Thymus (tissue), 11 donors: ENCODE measurements around the gene SEC22A. TPM values are rescaled to one million over a fixed set of nuclear protein-coding genes. Genes with fewer than 3 reads are reported as not detected.
A peak's percentile ranks its signal among the peaks of the same experiment; 100 is the strongest.

Experiments
- DNase-seq, 9 donors: peaks; one replicate each; pipeline ENCODE4 v3.0.0-alpha.2; 2013; ENCODE audit warnings: low spot score in 9 of 9, low read depth in 6 of 9, missing footprints in 1 of 9
- H3K27ac ChIP-seq, 2 donors: one replicate each; pipeline ENCODE4 v1.5.1; 2013; ENCODE audit warnings: control low read depth in 1 of 2, low read depth in 1 of 2, low read length in 1 of 2, mild to moderate bottlenecking in 1 of 2, moderate library complexity in 1 of 2
- H3K27me3 ChIP-seq, 2 donors: one replicate each; pipeline ENCODE4 v1.5.1; 2013; ENCODE audit warnings: low read length in 1 of 2; ENCODE audit not compliant: control insufficient read depth in 2 of 2, insufficient read depth in 1 of 2
- H3K36me3 ChIP-seq, 2 donors: one replicate each; pipeline ENCODE4 v1.5.1; 2013; ENCODE audit warnings: low read length in 1 of 2, mild to moderate bottlenecking in 1 of 2, moderate library complexity in 1 of 2; ENCODE audit not compliant: control insufficient read depth in 2 of 2, insufficient read depth in 2 of 2
- H3K4me1 ChIP-seq, 2 donors: one replicate each; pipeline ENCODE4 v1.5.1; 2013; ENCODE audit warnings: low read length in 2 of 2; ENCODE audit not compliant: control insufficient read depth in 2 of 2, insufficient read depth in 2 of 2
- H3K4me3 ChIP-seq, 2 donors: one replicate each; pipeline ENCODE4 v1.5.1; 2013; ENCODE audit warnings: low read length in 2 of 2, control low read depth in 1 of 2, mild to moderate bottlenecking in 1 of 2
- H3K9me3 ChIP-seq, 2 donors: one replicate each; pipeline ENCODE4 v1.5.1; 2013; ENCODE audit warnings: low read length in 1 of 2, mild to moderate bottlenecking in 1 of 2; ENCODE audit not compliant: control insufficient read depth in 2 of 2, insufficient read depth in 1 of 2
- WGBS: extraction: QIAGEN DNeasy Blood & Tissue Kit; methylation state at CpG from one replicate; pipeline ENCODE4 v1.1.7; 2013; 5-methylcytosine and 5-hydroxymethylcytosine counted together
- polyA plus RNA-seq: library from polyadenylated mRNA; stranded (reverse); fragments of 200-250 nt; gene quantifications from one replicate; pipeline ENCODE4 v1.2.3, GENCODE V29; 2013
- total RNA-seq: library from RNA; stranded (reverse); fragments of 120-200 nt; gene quantifications from one replicate; pipeline ENCODE4 v1.2.4, GENCODE V29; 2013
- donor health status: healthy.

The SEC22A gene
- total and polyA plus RNA-seq, 2 donors: 15.8 to 23.2 TPM

DNA sequence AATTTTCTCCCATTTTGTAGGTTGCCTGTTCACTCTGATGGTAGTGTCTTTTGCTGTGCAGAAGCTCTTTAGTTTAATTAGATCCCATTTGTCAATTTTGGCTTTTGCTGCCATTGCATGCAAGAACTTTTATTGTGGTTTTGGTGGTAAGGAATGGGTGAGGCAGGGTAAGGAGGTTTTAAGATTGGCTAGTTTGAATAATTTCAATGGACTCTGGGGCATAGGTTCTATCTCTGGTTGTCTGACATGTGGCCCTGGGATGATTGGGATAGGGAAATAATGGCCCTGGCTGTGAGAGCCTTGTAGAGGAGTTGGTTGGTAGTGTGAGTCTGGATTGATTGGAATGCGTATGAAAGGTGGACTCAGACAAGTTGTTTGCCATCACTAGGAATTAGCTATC, 38.0 kb downstream of the SEC22A start:
- WGBS: 98% methylated on average over 1 of the region's 1 CpG
- no peak overlapping the region for H3K27ac ChIP-seq
- H3K36me3 ChIP-seq: peaks cover 0 to 7% of the 10 kb centered on the region in 2 donors
- no peak overlapping the region for H3K4me3 ChIP-seq
- no peak for DNase-seq
- no peaks in the 10 kb centered on the region for H3K4me1 ChIP-seq
- H3K27me3 ChIP-seq: no peaks in the 10 kb centered on the region
- H3K9me3 ChIP-seq: no peaks in the 10 kb centered on the region

DNA sequence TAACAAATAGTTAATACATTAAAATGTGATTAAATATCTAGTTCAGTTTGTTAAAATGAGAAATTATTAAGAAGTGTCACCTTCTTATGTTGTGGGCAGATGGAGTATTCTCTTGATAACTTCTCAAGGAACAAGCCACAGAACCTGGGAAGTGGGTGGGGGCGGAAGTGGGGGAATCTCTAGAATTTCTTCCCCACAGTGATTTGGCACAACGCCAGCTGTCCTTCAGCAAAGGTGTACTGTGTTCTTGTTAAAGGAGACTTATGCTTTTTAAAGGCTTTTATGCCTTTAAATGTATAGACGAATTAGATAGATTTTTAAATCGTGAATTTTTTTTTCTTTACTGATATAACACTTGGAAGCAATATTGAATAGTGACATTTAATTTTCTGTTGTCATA, 42.4 kb downstream of the SEC22A start:
- Histone ChIP-seq H3K9me3 (no peaks in the 10 kb centered on the region), H3K4me1 (no peaks in the 10 kb centered on the region), H3K27ac (no peak overlapping the region), H3K4me3 (no peak overlapping the region), H3K27me3 (no peaks in the 10 kb centered on the region), H3K36me3 (peaks cover 0 to 23% of the 10 kb centered on the region in 2 donors)
- peak in 2 of 9 donors; percentile 11 to 17 for DNase-seq
- WGBS: 63% methylated on average over 4 of the region's 4 CpGs

DNA sequence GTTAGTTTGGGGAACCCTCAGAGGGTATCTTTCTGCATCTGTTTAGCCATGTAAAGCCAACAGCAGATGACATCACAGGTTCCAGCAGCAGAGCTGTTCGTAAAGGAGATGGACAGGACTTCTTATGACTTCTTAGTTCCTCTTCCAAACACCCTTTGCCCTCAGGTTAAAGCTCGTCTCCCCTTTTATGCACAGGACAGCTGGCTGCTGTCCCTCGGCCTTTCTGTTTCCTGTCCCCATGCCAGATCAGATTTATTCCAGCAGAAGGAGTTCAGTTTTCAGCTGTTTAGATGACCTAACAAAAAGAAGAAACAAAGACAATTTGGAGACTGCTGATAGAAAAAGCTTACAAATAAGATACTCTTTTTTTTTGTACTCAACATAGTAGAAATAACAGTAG, 45.1 kb downstream of the SEC22A start:
- Histone ChIP-seq H3K27me3 (no peaks in the 10 kb centered on the region), H3K4me1 (no peaks in the 10 kb centered on the region), H3K9me3 (no peaks in the 10 kb centered on the region), H3K4me3 (no peak overlapping the region), H3K36me3 (peaks cover 3 to 23% of the 10 kb centered on the region in 2 donors), H3K27ac (no peak overlapping the region)
- no peak for DNase-seq
- WGBS: 95% methylated on average over 3 of the region's 3 CpGs

DNA sequence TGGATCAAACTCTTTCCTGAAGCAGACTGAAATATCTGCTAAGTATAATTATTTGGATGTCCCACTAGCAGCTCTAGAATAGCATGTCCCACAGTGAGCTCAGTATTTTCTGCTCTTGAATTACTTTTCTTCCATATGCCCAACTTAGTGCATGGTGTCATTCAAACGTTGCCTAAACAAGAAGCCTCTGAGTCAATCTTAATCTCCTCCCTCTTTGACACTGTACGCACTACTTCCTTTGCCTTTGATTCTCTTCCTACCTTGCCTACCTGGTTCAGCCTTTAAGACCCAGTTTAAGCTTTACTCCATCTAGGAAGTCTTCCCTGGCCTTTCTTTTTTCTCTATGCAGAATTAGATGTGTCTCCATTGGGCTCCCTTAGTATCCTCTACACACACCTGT, 54.5 kb downstream of the SEC22A start:
- H3K4me3 ChIP-seq: no peak overlapping the region
- 87% methylated on average over 2 of the region's 2 CpGs for WGBS
- no peak for DNase-seq
- no peaks in the 10 kb centered on the region for H3K27me3 ChIP-seq
- no peaks in the 10 kb centered on the region for H3K9me3 ChIP-seq
- H3K36me3 ChIP-seq: no peaks in the 10 kb centered on the region
- H3K27ac ChIP-seq: no peak overlapping the region
- no peaks in the 10 kb centered on the region for H3K4me1 ChIP-seq

DNA sequence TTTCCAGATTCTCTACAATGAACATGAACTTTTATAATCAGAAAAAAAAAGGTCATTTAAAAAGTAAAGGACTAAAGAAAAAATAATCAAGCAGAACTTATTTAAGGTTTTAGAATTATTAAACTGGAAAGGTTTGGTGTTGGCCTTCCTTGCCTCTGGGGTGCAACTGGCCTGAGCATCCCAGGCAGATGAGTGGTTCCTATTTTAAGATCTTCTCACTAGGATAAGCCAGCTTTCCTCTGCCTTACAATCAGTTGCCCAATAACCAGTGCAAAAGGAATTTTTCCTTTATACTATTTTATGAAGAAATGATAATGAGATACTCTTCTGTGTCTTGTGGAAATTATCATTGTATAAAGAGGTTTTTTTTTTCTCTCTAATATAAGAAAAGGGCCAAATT, 56.6 kb downstream of the SEC22A start:
- Histone ChIP-seq H3K27me3 (no peaks in the 10 kb centered on the region), H3K4me3 (no peak overlapping the region), H3K9me3 (no peaks in the 10 kb centered on the region), H3K27ac (no peak overlapping the region), H3K4me1 (no peaks in the 10 kb centered on the region), H3K36me3 (no peaks in the 10 kb centered on the region)
- no peak for DNase-seq

DNA sequence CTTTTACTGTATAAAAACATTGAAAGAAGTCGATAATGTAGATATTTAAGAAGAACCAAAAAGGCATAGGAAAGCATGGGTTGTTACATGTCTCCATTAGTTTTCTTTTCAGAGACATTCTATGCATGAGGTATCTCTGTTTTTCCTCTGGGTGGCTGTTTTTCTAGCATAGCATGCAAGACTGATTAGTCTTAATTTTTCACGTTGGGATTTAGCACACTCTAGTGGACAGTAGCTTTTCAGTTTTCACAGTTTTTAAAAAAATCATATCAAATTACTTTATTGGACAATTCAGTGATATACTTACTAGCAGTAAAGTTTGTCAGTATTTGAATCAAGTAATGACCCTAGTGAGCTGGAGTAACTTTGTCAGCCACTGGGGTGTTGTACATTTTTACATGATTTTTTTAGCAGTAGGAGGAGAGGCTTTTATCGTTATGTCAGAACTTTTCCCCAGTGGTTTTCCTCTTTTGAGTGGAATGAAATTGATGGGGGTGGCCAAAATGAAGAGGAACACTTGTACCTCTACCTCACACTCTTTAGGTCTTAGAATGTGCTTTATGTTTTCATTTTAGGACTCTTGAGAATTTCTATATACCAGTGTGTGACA, 57.2 kb downstream of the SEC22A start:
- peak in 7 of 9 donors; percentile 6 to 53 (median 8) for DNase-seq
- WGBS: 62% methylated on average over 3 of the region's 3 CpGs
- H3K9me3 ChIP-seq: no peaks in the 10 kb centered on the region
- H3K4me1 ChIP-seq: no peaks in the 10 kb centered on the region
- H3K27me3 ChIP-seq: no peaks in the 10 kb centered on the region
- H3K36me3 ChIP-seq: peaks cover 0 to 2% of the 10 kb centered on the region in 2 donors
- no peak overlapping the region for H3K4me3 ChIP-seq
- no peak overlapping the region for H3K27ac ChIP-seq

DNA sequence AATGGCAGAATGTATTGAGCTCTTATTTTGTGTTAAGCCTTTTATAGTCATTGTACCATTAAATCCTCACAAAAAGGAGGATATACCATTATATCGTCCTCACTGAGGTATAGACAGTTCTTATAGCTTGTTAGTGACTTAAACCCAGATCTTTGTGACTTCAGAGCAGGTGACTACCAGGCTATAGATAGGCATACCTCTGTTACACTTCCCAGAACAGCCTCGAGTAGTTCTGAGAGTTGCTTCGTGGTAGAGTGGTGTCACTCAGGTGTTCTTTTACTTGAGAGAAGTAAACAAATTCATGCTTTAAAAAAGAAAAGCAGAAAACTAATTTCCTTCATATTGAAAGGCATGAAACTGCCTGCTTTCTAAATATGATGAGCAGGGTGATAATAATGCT, 59.9 kb downstream of the SEC22A start:
- 90% methylated on average over 3 of the region's 3 CpGs for WGBS
- Histone ChIP-seq H3K9me3 (no peaks in the 10 kb centered on the region), H3K36me3 (peaks cover 0 to 3% of the 10 kb centered on the region in 2 donors), H3K27me3 (no peaks in the 10 kb centered on the region), H3K27ac (no peak overlapping the region), H3K4me1 (no peaks in the 10 kb centered on the region), H3K4me3 (no peak overlapping the region)
- DNase-seq: no peak

DNA sequence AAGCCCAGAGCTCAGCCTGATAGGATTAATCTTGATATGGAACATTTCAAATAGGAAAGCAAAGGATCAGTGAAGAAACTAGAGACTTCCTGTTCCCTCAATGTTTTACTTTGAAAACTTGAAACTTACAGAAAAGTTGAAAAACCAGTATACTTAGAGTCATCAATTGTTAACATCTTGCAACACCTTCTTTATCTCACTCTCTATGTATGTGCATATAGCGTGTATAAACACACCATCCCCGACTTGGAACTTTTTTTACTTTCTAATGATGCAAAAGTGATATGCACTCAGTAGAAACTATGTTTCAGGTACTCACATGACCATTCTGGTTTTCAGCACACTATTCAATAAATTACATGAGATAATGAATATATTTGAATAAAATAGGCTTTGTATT, 60.5 kb downstream of the SEC22A start:
- WGBS: 97% methylated on average over 2 of the region's 2 CpGs
- Histone ChIP-seq H3K9me3 (no peaks in the 10 kb centered on the region), H3K27me3 (no peaks in the 10 kb centered on the region), H3K27ac (no peak overlapping the region), H3K4me3 (no peak overlapping the region), H3K36me3 (peaks cover 0 to 3% of the 10 kb centered on the region in 2 donors), H3K4me1 (no peaks in the 10 kb centered on the region)
- DNase-seq: no peak

DNA sequence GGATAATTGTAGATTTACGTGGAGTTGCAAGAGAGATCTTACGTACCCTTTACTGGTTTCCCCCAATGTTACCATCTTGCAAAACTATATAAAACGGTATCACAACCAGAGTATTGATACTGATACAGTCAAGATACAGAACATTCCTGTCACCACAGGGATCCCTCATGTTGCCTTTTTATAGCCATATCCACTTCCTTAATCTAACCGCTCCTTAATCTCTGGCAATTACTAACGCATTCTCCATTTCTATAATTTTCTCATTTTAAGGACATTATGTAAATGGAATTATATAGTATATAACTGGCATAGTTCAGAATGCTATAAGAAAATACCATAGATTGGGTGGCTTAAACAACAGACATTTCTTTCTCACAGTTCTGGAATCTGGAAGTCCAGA, 61.1 kb downstream of the SEC22A start:
- H3K4me1 ChIP-seq: no peaks in the 10 kb centered on the region
- H3K27me3 ChIP-seq: no peaks in the 10 kb centered on the region
- no peaks in the 10 kb centered on the region for H3K9me3 ChIP-seq
- 90% methylated on average over 5 of the region's 5 CpGs for WGBS
- no peak overlapping the region for H3K27ac ChIP-seq
- DNase-seq: no peak
- peaks cover 0 to 3% of the 10 kb centered on the region in 2 donors for H3K36me3 ChIP-seq
- H3K4me3 ChIP-seq: no peak overlapping the region
